SK-N-SH (cell line): ENCODE data around the gene ARL6IP5. TPM values are rescaled to one million over a fixed set of nuclear protein-coding genes. Genes with fewer than 3 reads are reported as not detected.

ENCODE experiments used
- CTCF ChIA-PET: fragments of 300-600, 350-600 bp; formaldehyde crosslinking; extraction: SDS; loops from one replicate; lab custom pipeline; 2021; lab: Yijun Ruan, JAX
- POLR2A ChIA-PET: fragments of 350-600 bp; sonication (Branson Sonifier 250); formaldehyde crosslinking; extraction: SDS; loops from one replicate; lab custom pipeline; 2020; ENCODE audit warnings: antibody characterized with exemption, inconsistent platforms; lab: Yijun Ruan, JAX
- DNase-seq: peaks from one replicate; pipeline ENCODE4 v3.0.0; 2012
- H2AFZ ChIP-seq: fragments of 200-600 bp; sonication (generic); 2 replicates; pipeline ENCODE4 v1.8.1; 2016; ENCODE audit warnings: antibody characterized with exemption, mild to moderate bottlenecking, low read depth
- H3F3A ChIP-seq: fragments of 200-600 bp; sonication (generic); replicated peaks from 2 replicates; pipeline ENCODE3; 2016; ENCODE audit warnings: antibody characterized with exemption, mild to moderate bottlenecking; ENCODE audit not compliant: insufficient read depth
- H3K27ac ChIP-seq, 2 experiments: fragments of 200-500 bp in 1 of 2; fragments of 200-600 bp in 1 of 2; sonication (Bioruptor generic) in 1 of 2; sonication (generic), shearing (Covaris generic) in 1 of 2; 2 replicates each; pipeline versions ENCODE4 v1.5.1 to v1.6.1; 2014 to 2016; ENCODE audit warnings: low read depth in 2 of 2, inconsistent platforms in 1 of 2, low read length in 1 of 2, mild to moderate bottlenecking in 1 of 2, mixed read lengths in 1 of 2
- H3K27me3 ChIP-seq: fragments of 200-600 bp; sonication (generic), shearing (Covaris generic); 2 replicates; pipeline ENCODE4 v1.6.1; 2016; ENCODE audit warnings: mixed run types; ENCODE audit not compliant: insufficient read depth
- H3K36me3 ChIP-seq, 2 experiments: fragments of 200-500 bp in 1 of 2; fragments of 200-600 bp in 1 of 2; sonication (Bioruptor generic) in 1 of 2; sonication (generic) in 1 of 2; replicated peaks in 1 of 2; 2 replicates each; pipeline versions ENCODE3 to v1.5.1; 2014 to 2016; ENCODE audit warnings: low read length in 1 of 2, mild to moderate bottlenecking in 1 of 2; ENCODE audit not compliant: insufficient read depth in 2 of 2, control insufficient read depth in 1 of 2
- H3K4me1 ChIP-seq, 2 experiments: fragments of 200-500 bp in 1 of 2; fragments of 200-600 bp in 1 of 2; sonication (Bioruptor generic) in 1 of 2; sonication (generic), shearing (Covaris generic) in 1 of 2; 2 replicates each; pipeline versions ENCODE4 v1.5.1 to v1.6.1; 2014 to 2016; ENCODE audit warnings: low read depth in 1 of 2, low read length in 1 of 2, mixed run types in 1 of 2; ENCODE audit not compliant: insufficient read depth in 2 of 2, control insufficient read depth in 1 of 2
- H3K4me2 ChIP-seq: fragments of 200-600 bp; sonication (generic), shearing (Covaris generic); 2 replicates; pipeline ENCODE4 v1.6.1; 2017; ENCODE audit warnings: mixed run types
- H3K4me3 ChIP-seq, 2 experiments: fragments of 200-500 bp in 1 of 2; fragments of 200-600 bp in 1 of 2; sonication (Bioruptor generic) in 1 of 2; sonication (generic), shearing (Covaris generic) in 1 of 2; 2 replicates each; pipeline versions ENCODE4 v1.5.1 to v1.8.1; 2014 to 2016; ENCODE audit warnings: low read depth in 2 of 2, inconsistent platforms in 1 of 2, low read length in 1 of 2, mild to moderate bottlenecking in 1 of 2, mixed read lengths in 1 of 2, moderate library complexity in 1 of 2
- H3K79me2 ChIP-seq: fragments of 200-600 bp; sonication (generic); 2 replicates; pipeline ENCODE4 v1.8.1; 2017; ENCODE audit warnings: mild to moderate bottlenecking; ENCODE audit not compliant: insufficient read depth
- H3K9ac ChIP-seq: fragments of 200-600 bp; sonication (generic); 2 replicates; pipeline ENCODE4 v1.6.1; 2017; ENCODE audit warnings: mixed run types
- H3K9me2 ChIP-seq: fragments of 200-600 bp; sonication (generic); 2 replicates; pipeline ENCODE4 v1.6.1; 2017; ENCODE audit warnings: mixed run types
- H3K9me3 ChIP-seq: fragments of 200-600 bp; sonication (generic); 2 replicates; pipeline ENCODE4 v1.6.1; 2017; ENCODE audit warnings: mixed run types, mild to moderate bottlenecking, moderate library complexity
- H4K20me1 ChIP-seq: fragments of 200-600 bp; sonication (generic); 2 replicates; pipeline ENCODE4 v1.6.1; 2017; ENCODE audit warnings: mild to moderate bottlenecking, mixed run types; ENCODE audit not compliant: insufficient read depth
- CHD2 ChIP-seq: fragments of 150-350 bp; IDR thresholded peaks from 2 replicates; pipeline ENCODE4 v1.6.1; 2018; ENCODE audit warnings: low read length; ENCODE audit not compliant: partially characterized antibody
- EP300 ChIP-seq, 2 experiments: IDR thresholded peaks; 2 replicates each; pipeline versions ENCODE4 v1.4.0 to v1.6.1; 2012; ENCODE audit warnings: borderline replicate concordance in 1 of 2, low read depth in 1 of 2, low read length in 1 of 2
- FOSL2 ChIP-seq: IDR thresholded peaks from 2 replicates; pipeline ENCODE4 v1.4.0; 2012; ENCODE audit warnings: low read depth, mild to moderate bottlenecking, moderate library complexity, borderline replicate concordance
- FOXJ3 ChIP-seq: sonication (generic); formaldehyde crosslinking; IDR thresholded peaks from 2 replicates; pipeline ENCODE4 v1.5.1; 2020; ENCODE audit warnings: mild to moderate bottlenecking, missing genetic modification reagents
- FOXM1 ChIP-seq: IDR thresholded peaks from 2 replicates; pipeline ENCODE4 v1.4.0; 2012; ENCODE audit warnings: low read depth, mild to moderate bottlenecking
- GABPA ChIP-seq: IDR thresholded peaks from 2 replicates; pipeline ENCODE4 v1.4.0; 2012; ENCODE audit warnings: low read depth, mild to moderate bottlenecking
- GATA2 ChIP-seq: sonication (generic); formaldehyde crosslinking; IDR thresholded peaks from 2 replicates; pipeline ENCODE4 v1.5.0; 2020; ENCODE audit warnings: mild to moderate bottlenecking, missing genetic modification reagents
- MEF2A ChIP-seq: IDR thresholded peaks from 2 replicates; pipeline ENCODE4 v1.4.0; 2012; ENCODE audit warnings: low read depth, borderline replicate concordance
- NFIC ChIP-seq: IDR thresholded peaks from 2 replicates; pipeline ENCODE4 v1.4.0; 2012; ENCODE audit warnings: borderline replicate concordance
- RCOR1 ChIP-seq: fragments of 150-350 bp; IDR thresholded peaks from 2 replicates; pipeline ENCODE4 v1.6.1; 2017; ENCODE audit warnings: antibody characterized with exemption, low read length
- RFX5 ChIP-seq: IDR thresholded peaks from 2 replicates; pipeline ENCODE4 v1.6.1; 2012; ENCODE audit warnings: mild to moderate bottlenecking, improper control_type of control experiment, low read length
- RXRA ChIP-seq: IDR thresholded peaks from 2 replicates; pipeline ENCODE4 v1.4.0; 2012; ENCODE audit warnings: low read depth, mild to moderate bottlenecking, borderline replicate concordance
- SIN3A ChIP-seq: IDR thresholded peaks from 2 replicates; pipeline ENCODE4 v1.6.1; 2012; ENCODE audit warnings: low read depth, mild to moderate bottlenecking, low read length, moderate library complexity, borderline replicate concordance
- TCF12 ChIP-seq: IDR thresholded peaks from 2 replicates; pipeline ENCODE4 v1.4.0; 2012
- WGBS: methylation state at CpG from one replicate; pipeline ENCODE4 v1.1.6; 2017; ENCODE audit warnings: low lambda C conversion rate; 5-methylcytosine and 5-hydroxymethylcytosine counted together
- polyA plus RNA-seq, 3 experiments: library from polyadenylated mRNA; depleted of rRNA; stranded (reverse); fragments of >200 nt; gene quantifications; 2 replicates each; pipeline ENCODE4 v1.2.3, GENCODE V29; 2012
- TF ChIP-seq, protein P1 (sequence below): IDR thresholded peaks from 2 replicates; pipeline ENCODE4; 2012
- TF ChIP-seq, protein P2 (sequence below): fragments of 200-600 bp; sonication (generic); IDR thresholded peaks from 2 replicates; pipeline ENCODE4 v1.6.1; 2017; ENCODE audit warnings: antibody characterized with exemption, mild to moderate bottlenecking, moderate library complexity
- TF ChIP-seq, protein P3 (sequence below): IDR thresholded peaks from 2 replicates; pipeline ENCODE4 v1.4.0; 2012; ENCODE audit warnings: low read depth, borderline replicate concordance
- TF ChIP-seq, protein P4 (sequence below): IDR thresholded peaks from 2 replicates; pipeline ENCODE4 v1.6.1; 2012; ENCODE audit warnings: mild to moderate bottlenecking, low read depth, low read length, moderate library complexity

The ARL6IP5 gene
- polyA plus RNA-seq, 1 of the 3 experiments (the other 2 are of a cell fraction), result 64.6 TPM

DNA sequence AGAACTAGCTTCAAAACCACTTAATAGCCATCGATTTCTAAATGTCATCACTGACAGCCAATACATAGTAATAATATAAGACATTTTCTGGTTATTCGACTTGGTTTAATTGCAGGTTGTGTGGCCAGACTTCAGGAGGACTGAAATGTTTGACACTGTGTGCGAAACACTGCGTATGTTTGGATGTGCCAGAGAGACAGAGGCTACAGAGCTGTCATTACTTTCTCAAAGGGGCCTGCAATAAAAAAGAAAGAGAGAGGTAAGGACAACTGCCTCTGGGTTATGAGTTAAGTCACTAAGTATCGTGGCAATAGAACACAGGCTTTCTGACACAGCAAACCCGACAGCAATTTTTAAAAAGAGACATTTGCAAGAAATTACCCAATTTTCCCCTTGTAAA, 36.8 kb downstream of the ARL6IP5 start:
- Histone ChIP-seq H3K4me1 (no peaks in the 10 kb centered on the region), H2AFZ (peak overlapping the region; percentile 14; the same call in 1 of the 2 replicates), H3K27ac (no peak overlapping the region), H3K79me2 (no peaks in the 10 kb centered on the region), H3F3A (no peaks in the 10 kb centered on the region), H4K20me1 (no peaks in the 10 kb centered on the region), H3K36me3 (no peaks in the 10 kb centered on the region), H3K4me2 (no peak overlapping the region), H3K9me3 (no peaks in the 10 kb centered on the region), H3K4me3 (no peak overlapping the region), H3K27me3 (no peaks in the 10 kb centered on the region), H3K9ac (no peak overlapping the region), H3K9me2 (no peaks in the 10 kb centered on the region)
- TF ChIP-seq RCOR1 (no peak), RXRA (no peak), GATA2 (CRISPR knock-in tag) (no peak), GABPA (no peak), CHD2 (no peak), EP300 (IDR thresholded peaks at IDR 0.05; ENCODE audit: borderline replicate concordance in 1 of 2, low read depth in 1 of 2, low read length in 1 of 2) (no peak)
- TF ChIP-seq, protein P1, sequence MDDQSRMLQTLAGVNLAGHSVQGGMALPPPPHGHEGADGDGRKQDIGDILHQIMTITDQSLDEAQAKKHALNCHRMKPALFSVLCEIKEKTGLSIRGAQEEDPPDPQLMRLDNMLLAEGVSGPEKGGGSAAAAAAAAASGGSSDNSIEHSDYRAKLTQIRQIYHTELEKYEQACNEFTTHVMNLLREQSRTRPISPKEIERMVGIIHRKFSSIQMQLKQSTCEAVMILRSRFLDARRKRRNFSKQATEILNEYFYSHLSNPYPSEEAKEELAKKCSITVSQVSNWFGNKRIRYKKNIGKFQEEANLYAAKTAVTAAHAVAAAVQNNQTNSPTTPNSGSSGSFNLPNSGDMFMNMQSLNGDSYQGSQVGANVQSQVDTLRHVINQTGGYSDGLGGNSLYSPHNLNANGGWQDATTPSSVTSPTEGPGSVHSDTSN, result no peak
- TF ChIP-seq, protein P2, sequence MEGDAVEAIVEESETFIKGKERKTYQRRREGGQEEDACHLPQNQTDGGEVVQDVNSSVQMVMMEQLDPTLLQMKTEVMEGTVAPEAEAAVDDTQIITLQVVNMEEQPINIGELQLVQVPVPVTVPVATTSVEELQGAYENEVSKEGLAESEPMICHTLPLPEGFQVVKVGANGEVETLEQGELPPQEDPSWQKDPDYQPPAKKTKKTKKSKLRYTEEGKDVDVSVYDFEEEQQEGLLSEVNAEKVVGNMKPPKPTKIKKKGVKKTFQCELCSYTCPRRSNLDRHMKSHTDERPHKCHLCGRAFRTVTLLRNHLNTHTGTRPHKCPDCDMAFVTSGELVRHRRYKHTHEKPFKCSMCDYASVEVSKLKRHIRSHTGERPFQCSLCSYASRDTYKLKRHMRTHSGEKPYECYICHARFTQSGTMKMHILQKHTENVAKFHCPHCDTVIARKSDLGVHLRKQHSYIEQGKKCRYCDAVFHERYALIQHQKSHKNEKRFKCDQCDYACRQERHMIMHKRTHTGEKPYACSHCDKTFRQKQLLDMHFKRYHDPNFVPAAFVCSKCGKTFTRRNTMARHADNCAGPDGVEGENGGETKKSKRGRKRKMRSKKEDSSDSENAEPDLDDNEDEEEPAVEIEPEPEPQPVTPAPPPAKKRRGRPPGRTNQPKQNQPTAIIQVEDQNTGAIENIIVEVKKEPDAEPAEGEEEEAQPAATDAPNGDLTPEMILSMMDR, result no peak
- CTCF ChIA-PET, result interaction anchor here (0.6 to 6.7 kb wide), 42 partner anchors 9 to 864 kb away, joined by 3 to 58 read pairs (median 5); partner anchors contain the start of gene ARL6IP5
- WGBS, result 70% methylated on average over 6 of the region's 6 CpGs
- POLR2A ChIA-PET, result no interaction called here
- DNase-seq, result no peak

DNA sequence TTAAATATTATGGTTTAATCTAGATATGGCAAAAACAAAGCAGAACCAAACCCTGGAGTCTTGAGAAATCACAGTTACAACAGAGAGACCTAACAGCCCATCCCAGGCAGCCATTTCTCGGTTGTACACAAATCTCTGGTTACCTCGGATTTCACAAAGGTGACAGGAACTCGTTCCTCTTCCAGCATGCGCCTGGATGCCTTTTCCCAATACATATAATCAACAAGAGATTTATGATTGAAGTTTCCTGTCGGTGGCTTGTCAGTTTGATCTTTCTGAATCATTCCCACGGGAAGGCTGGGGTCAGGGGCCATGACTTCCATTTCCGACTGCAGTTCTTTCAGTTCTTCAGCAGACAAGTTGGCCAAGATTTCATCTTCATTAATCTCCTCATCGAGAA, 37.2 kb downstream of the ARL6IP5 start:
- H3F3A ChIP-seq, result no peaks in the 10 kb centered on the region
- no peak overlapping the region for H3K4me3 ChIP-seq
- H3K79me2 ChIP-seq, result no peaks in the 10 kb centered on the region
- H3K27me3 ChIP-seq, result no peaks in the 10 kb centered on the region
- no peak overlapping the region for H3K27ac ChIP-seq
- DNase-seq, result no peak
- no peak overlapping the region for H3K4me2 ChIP-seq
- ChIA-PET POLR2A (no interaction called here), CTCF (interaction anchor here (0.6 to 6.7 kb wide), 16 partner anchors 8 to 560 kb away, joined by 3 to 58 read pairs (median 5); no protein-coding TSS in a partner anchor)
- 71% methylated on average over 8 of the region's 8 CpGs for WGBS
- no peaks in the 10 kb centered on the region for H3K9me2 ChIP-seq
- no peaks in the 10 kb centered on the region for H4K20me1 ChIP-seq
- H3K9ac ChIP-seq, result no peak overlapping the region
- no peak for TF ChIP-seq FOXJ3 (CRISPR knock-in tag)
- no peak for TF ChIP-seq CHD2
- no peak for TF ChIP-seq MEF2A
- TF ChIP-seq, protein P1, result no peak
- no peak for TF ChIP-seq TCF12
- no peak for TF ChIP-seq RFX5
- no peak for TF ChIP-seq EP300 (IDR thresholded peaks at IDR 0.05; ENCODE audit: borderline replicate concordance in 1 of 2, low read depth in 1 of 2, low read length in 1 of 2)
- no peak for TF ChIP-seq SIN3A
- TF ChIP-seq FOXM1, result no peak
- TF ChIP-seq, protein P3, sequence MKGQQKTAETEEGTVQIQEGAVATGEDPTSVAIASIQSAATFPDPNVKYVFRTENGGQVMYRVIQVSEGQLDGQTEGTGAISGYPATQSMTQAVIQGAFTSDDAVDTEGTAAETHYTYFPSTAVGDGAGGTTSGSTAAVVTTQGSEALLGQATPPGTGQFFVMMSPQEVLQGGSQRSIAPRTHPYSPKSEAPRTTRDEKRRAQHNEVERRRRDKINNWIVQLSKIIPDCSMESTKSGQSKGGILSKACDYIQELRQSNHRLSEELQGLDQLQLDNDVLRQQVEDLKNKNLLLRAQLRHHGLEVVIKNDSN, result no peak
- no peak for TF ChIP-seq NFIC
- no peak for TF ChIP-seq RXRA
- TF ChIP-seq, protein P4, sequence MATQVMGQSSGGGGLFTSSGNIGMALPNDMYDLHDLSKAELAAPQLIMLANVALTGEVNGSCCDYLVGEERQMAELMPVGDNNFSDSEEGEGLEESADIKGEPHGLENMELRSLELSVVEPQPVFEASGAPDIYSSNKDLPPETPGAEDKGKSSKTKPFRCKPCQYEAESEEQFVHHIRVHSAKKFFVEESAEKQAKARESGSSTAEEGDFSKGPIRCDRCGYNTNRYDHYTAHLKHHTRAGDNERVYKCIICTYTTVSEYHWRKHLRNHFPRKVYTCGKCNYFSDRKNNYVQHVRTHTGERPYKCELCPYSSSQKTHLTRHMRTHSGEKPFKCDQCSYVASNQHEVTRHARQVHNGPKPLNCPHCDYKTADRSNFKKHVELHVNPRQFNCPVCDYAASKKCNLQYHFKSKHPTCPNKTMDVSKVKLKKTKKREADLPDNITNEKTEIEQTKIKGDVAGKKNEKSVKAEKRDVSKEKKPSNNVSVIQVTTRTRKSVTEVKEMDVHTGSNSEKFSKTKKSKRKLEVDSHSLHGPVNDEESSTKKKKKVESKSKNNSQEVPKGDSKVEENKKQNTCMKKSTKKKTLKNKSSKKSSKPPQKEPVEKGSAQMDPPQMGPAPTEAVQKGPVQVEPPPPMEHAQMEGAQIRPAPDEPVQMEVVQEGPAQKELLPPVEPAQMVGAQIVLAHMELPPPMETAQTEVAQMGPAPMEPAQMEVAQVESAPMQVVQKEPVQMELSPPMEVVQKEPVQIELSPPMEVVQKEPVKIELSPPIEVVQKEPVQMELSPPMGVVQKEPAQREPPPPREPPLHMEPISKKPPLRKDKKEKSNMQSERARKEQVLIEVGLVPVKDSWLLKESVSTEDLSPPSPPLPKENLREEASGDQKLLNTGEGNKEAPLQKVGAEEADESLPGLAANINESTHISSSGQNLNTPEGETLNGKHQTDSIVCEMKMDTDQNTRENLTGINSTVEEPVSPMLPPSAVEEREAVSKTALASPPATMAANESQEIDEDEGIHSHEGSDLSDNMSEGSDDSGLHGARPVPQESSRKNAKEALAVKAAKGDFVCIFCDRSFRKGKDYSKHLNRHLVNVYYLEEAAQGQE, result no peak
- no peak for TF ChIP-seq FOSL2
- TF ChIP-seq, all 33 proteins: peak for 0
- Histone ChIP-seq H3K4me1 (no peaks in the 10 kb centered on the region), H3K9me3 (no peaks in the 10 kb centered on the region), H3K36me3 (no peaks in the 10 kb centered on the region), H2AFZ (peak overlapping the region; percentile 14; the same call in 1 of the 2 replicates)
